ENCODE measurements around the gene ASH1L.

Gene ASH1L

DNA sequence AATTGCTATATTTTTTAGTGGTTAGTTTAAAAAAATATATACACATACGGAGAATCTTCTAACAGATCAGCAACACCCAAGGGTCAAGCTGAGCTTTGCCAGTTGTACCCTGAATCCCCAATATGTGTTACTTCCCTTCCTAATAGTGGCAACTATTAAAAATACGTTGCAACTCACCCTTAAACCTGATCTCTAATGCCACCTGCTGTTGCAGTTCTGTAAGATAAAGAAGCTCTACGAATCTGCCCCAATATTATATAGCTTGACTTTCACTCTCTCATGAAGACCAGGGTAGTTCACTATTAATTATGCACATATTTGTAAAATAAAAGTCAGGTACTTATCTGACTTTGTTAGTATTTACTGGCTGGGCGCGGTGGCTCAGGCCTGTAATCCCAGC lies 58.4 kb downstream of the ASH1L start:
- no peak overlapping the region for H3K4me3 ChIP-seq (ENCODE audit: low read depth, low read length)
- TF ChIP-seq, protein P1, sequence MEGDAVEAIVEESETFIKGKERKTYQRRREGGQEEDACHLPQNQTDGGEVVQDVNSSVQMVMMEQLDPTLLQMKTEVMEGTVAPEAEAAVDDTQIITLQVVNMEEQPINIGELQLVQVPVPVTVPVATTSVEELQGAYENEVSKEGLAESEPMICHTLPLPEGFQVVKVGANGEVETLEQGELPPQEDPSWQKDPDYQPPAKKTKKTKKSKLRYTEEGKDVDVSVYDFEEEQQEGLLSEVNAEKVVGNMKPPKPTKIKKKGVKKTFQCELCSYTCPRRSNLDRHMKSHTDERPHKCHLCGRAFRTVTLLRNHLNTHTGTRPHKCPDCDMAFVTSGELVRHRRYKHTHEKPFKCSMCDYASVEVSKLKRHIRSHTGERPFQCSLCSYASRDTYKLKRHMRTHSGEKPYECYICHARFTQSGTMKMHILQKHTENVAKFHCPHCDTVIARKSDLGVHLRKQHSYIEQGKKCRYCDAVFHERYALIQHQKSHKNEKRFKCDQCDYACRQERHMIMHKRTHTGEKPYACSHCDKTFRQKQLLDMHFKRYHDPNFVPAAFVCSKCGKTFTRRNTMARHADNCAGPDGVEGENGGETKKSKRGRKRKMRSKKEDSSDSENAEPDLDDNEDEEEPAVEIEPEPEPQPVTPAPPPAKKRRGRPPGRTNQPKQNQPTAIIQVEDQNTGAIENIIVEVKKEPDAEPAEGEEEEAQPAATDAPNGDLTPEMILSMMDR (tag by site-specific recombination; IDR thresholded peaks at IDR 0.05): 0 out of 2 replicates have a peak, but pooled peaks have one; percentile 25
- TF ChIP-seq, protein P2, sequence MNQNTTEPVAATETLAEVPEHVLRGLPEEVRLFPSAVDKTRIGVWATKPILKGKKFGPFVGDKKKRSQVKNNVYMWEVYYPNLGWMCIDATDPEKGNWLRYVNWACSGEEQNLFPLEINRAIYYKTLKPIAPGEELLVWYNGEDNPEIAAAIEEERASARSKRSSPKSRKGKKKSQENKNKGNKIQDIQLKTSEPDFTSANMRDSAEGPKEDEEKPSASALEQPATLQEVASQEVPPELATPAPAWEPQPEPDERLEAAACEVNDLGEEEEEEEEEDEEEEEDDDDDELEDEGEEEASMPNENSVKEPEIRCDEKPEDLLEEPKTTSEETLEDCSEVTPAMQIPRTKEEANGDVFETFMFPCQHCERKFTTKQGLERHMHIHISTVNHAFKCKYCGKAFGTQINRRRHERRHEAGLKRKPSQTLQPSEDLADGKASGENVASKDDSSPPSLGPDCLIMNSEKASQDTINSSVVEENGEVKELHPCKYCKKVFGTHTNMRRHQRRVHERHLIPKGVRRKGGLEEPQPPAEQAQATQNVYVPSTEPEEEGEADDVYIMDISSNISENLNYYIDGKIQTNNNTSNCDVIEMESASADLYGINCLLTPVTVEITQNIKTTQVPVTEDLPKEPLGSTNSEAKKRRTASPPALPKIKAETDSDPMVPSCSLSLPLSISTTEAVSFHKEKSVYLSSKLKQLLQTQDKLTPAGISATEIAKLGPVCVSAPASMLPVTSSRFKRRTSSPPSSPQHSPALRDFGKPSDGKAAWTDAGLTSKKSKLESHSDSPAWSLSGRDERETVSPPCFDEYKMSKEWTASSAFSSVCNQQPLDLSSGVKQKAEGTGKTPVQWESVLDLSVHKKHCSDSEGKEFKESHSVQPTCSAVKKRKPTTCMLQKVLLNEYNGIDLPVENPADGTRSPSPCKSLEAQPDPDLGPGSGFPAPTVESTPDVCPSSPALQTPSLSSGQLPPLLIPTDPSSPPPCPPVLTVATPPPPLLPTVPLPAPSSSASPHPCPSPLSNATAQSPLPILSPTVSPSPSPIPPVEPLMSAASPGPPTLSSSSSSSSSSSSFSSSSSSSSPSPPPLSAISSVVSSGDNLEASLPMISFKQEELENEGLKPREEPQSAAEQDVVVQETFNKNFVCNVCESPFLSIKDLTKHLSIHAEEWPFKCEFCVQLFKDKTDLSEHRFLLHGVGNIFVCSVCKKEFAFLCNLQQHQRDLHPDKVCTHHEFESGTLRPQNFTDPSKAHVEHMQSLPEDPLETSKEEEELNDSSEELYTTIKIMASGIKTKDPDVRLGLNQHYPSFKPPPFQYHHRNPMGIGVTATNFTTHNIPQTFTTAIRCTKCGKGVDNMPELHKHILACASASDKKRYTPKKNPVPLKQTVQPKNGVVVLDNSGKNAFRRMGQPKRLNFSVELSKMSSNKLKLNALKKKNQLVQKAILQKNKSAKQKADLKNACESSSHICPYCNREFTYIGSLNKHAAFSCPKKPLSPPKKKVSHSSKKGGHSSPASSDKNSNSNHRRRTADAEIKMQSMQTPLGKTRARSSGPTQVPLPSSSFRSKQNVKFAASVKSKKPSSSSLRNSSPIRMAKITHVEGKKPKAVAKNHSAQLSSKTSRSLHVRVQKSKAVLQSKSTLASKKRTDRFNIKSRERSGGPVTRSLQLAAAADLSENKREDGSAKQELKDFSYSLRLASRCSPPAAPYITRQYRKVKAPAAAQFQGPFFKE (tag by site-specific recombination; IDR thresholded peaks at IDR 0.05; ENCODE audit: borderline replicate concordance): no peak
- TF ChIP-seq MZF1 (tag by site-specific recombination; IDR thresholded peaks at IDR 0.05; ENCODE audit: borderline replicate concordance) (peak; percentile 41; the same call in 1 of the 2 replicates), BCL11A (tag by site-specific recombination; IDR thresholded peaks at IDR 0.05; ENCODE audit: low read depth) (no peak), ZNF654 (tag by site-specific recombination; IDR thresholded peaks at IDR 0.05; ENCODE audit: low read depth) (peak; percentile 62)
- TF ChIP-seq, protein P3, sequence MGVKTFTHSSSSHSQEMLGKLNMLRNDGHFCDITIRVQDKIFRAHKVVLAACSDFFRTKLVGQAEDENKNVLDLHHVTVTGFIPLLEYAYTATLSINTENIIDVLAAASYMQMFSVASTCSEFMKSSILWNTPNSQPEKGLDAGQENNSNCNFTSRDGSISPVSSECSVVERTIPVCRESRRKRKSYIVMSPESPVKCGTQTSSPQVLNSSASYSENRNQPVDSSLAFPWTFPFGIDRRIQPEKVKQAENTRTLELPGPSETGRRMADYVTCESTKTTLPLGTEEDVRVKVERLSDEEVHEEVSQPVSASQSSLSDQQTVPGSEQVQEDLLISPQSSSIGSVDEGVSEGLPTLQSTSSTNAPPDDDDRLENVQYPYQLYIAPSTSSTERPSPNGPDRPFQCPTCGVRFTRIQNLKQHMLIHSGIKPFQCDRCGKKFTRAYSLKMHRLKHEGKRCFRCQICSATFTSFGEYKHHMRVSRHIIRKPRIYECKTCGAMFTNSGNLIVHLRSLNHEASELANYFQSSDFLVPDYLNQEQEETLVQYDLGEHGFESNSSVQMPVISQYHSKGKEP (tag by site-specific recombination; IDR thresholded peaks at IDR 0.05): 0 out of 2 replicates have a peak, but pooled peaks have one; percentile 25
- TF ChIP-seq, protein P4, sequence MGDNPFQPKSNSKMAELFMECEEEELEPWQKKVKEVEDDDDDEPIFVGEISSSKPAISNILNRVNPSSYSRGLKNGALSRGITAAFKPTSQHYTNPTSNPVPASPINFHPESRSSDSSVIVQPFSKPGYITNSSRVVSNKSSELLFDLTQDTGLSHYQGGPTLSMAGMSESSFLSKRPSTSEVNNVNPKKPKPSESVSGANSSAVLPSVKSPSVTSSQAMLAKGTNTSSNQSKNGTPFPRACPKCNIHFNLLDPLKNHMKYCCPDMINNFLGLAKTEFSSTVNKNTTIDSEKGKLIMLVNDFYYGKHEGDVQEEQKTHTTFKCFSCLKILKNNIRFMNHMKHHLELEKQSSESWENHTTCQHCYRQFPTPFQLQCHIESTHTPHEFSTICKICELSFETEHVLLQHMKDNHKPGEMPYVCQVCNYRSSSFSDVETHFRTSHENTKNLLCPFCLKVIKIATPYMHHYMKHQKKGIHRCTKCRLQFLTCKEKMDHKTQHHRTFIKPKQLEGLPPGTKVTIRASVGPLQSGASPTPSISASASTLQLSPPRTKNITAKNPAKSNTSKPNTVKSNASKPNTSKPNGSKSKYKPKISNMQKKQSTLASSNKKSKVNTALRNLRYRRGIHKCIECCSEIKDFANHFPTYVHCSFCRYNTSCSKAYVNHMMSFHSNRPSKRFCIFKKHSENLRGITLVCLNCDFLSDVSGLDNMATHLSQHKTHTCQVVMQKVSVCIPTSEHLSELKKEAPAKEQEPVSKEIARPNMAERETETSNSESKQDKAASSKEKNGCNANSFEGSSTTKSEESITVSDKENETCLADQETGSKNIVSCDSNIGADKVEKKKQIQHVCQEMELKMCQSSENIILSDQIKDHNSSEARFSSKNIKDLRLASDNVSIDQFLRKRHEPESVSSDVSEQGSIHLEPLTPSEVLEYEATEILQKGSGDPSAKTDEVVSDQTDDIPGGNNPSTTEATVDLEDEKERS (tag by site-specific recombination; IDR thresholded peaks at IDR 0.05): no peak
- no peaks in the 10 kb centered on the region; a peak in 1 of 3 replicates for H3K36me3 ChIP-seq (ENCODE audit: control insufficient read depth in 2 of 2, insufficient read depth in 1 of 2, low read length in 2 of 2)
- ChIA-PET POLR2A (interaction anchor here (1.5 kb wide), 1 partner anchor 231 kb away, joined by 4 read pairs; the partner anchor contains the start of gene CLK2), CTCF (interaction anchor here (0.6 to 1.6 kb wide), 16 partner anchors 8 to 562 kb away, joined by 3 to 20 read pairs (median 4); no protein-coding TSS in a partner anchor)
- no peak overlapping the region for H3K27ac ChIP-seq (ENCODE audit: extremely low read depth, low read depth, low read length)
- no peaks in the 10 kb centered on the region for H3K9me3 ChIP-seq (ENCODE audit: control insufficient read depth, insufficient read depth, low read depth, low read length)
- H3K4me1 ChIP-seq (ENCODE audit: control insufficient read depth, insufficient read depth, low read length): peaks cover 6% of the 10 kb centered on the region

DNA sequence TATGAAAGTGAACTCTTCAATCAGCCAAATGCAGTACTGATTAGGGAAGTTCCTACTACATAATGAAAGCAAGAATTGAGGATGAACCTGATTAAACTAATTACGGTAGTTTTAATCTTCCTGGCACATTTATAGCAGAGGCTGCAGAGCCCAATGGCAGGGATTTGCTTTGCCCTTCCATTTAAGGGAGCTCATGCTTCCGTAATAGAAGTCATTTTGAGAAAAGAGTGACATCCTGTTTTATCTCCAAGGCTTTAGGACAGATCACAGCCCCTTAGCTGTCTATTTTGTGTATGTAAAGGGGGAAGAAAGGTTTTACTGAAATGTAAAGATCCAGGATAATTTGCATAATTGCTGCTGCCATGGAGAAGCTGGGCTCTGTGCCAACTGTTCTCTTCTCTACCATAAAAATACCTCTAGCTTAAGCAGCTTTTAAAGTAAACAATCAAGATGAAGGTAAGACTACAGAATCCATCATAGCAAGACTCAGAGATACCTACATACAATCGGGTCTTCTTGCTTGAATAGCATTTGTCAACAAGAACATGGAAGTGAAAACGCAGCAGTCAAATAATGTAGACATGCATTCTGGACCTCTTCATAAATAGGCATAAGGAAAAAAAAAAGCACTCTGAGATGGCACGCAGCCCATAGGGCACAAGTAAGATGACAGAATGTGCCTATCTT lies 62.5 kb downstream of the ASH1L start:
- Histone ChIP-seq H3K4me1 (ENCODE audit: control insufficient read depth, insufficient read depth, low read length) (peaks cover 6% of the 10 kb centered on the region), H3K36me3 (ENCODE audit: control insufficient read depth in 2 of 2, insufficient read depth in 1 of 2, low read length in 2 of 2) (no peaks in the 10 kb centered on the region; a peak in 1 of 3 replicates), H3K9me3 (ENCODE audit: control insufficient read depth, insufficient read depth, low read depth, low read length) (no peaks in the 10 kb centered on the region), H3K4me3 (ENCODE audit: low read depth, low read length) (peak overlapping the region; percentile 7; the same call in 1 of the 2 replicates), H3K27ac (ENCODE audit: extremely low read depth, low read depth, low read length) (peak overlapping the region; percentile 24; the same call in 1 of the 2 replicates)
- CTCF ChIA-PET: interaction anchor here (0.6 to 1.5 kb wide), 7 partner anchors 9 to 297 kb away, joined by 3 to 5 read pairs (median 3); no protein-coding TSS in a partner anchor
- POLR2A ChIA-PET: interaction anchor here (0.6 kb wide), 1 partner anchor 73 kb away, joined by 3 read pairs; no protein-coding TSS in a partner anchor
- no peak for TF ChIP-seq ZNF433 (tag by site-specific recombination; IDR thresholded peaks at IDR 0.05; ENCODE audit: low read depth)
- no peak for TF ChIP-seq ZNF549 (tag by site-specific recombination; IDR thresholded peaks at IDR 0.05)
- TF ChIP-seq MEIS1 (CRISPR knock-in tag; IDR thresholded peaks at IDR 0.05; ENCODE audit: borderline replicate concordance): no peak
- TF ChIP-seq ZIC2 (tag by site-specific recombination; IDR thresholded peaks at IDR 0.05): no peak
- TF ChIP-seq ZNF521 (tag by site-specific recombination; IDR thresholded peaks at IDR 0.05): no peak
- no peak for TF ChIP-seq ZNF621 (tag by site-specific recombination; IDR thresholded peaks at IDR 0.05)
- no peak for TF ChIP-seq ZSCAN23 (tag by site-specific recombination; IDR thresholded peaks at IDR 0.05)
- no peak for TF ChIP-seq ZNF23 (tag by site-specific recombination; IDR thresholded peaks at IDR 0.05; ENCODE audit: borderline replicate concordance)
- TF ChIP-seq ZNF133 (tag by site-specific recombination; IDR thresholded peaks at IDR 0.05): no peak
- TF ChIP-seq, protein P5, sequence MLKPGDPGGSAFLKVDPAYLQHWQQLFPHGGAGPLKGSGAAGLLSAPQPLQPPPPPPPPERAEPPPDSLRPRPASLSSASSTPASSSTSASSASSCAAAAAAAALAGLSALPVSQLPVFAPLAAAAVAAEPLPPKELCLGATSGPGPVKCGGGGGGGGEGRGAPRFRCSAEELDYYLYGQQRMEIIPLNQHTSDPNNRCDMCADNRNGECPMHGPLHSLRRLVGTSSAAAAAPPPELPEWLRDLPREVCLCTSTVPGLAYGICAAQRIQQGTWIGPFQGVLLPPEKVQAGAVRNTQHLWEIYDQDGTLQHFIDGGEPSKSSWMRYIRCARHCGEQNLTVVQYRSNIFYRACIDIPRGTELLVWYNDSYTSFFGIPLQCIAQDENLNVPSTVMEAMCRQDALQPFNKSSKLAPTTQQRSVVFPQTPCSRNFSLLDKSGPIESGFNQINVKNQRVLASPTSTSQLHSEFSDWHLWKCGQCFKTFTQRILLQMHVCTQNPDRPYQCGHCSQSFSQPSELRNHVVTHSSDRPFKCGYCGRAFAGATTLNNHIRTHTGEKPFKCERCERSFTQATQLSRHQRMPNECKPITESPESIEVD (tag by site-specific recombination; IDR thresholded peaks at IDR 0.05): peak; percentile 62
- TF ChIP-seq YY1 (tag by site-specific recombination; IDR thresholded peaks at IDR 0.05): no peak
- TF ChIP-seq RBAK (tag by site-specific recombination; IDR thresholded peaks at IDR 0.05): no peak
